ENCODE data around the gene PHC1.
"Not testable (repeated sequence)": the region's sequence is repeated elsewhere in the genome, so short reads cannot be mapped to it uniquely, and the experiment has no call there.

PHC1 gene

DNA sequence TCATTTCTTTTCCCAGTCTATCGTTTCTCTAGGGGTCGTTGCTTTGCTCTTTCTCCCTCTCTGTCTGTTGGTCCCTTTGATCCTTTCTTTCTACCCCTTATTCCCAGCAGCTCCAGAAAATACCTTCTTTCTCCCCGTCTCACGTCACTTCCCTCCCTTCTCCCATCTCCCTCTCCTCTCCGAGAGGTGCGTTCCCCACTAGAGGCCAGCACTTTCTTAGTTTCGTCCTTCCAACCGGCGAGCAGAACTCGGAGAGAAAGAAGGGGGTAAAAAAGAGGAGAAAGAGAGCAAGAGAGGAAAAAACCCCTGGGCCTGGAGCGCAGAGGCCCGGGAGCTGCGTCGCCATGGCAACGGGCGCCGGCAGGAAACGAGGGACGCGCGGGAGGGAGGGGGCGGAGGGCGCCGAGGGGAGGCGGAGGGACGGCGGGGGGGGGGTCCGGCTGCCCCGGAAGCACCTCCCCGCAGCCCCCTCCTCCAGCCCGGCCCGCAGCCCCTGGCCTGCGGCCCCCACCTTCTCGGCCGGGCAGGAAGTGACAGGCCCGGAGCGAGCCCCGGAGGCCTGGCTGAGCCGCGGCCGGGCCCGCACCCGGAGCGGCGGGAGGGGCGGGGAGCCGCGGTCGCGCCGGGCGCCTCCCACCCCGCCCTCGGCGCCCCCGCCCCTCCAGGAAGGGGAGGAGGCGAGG, at the start of gene PHC1:
TSS of gene PHC1 (plus strand) at position 477 of the 683 bp plus-strand sequence. CDS start 3,169 bp downstream, outside the sequence.
- DNase-seq, result peak; percentile 53

DNA sequence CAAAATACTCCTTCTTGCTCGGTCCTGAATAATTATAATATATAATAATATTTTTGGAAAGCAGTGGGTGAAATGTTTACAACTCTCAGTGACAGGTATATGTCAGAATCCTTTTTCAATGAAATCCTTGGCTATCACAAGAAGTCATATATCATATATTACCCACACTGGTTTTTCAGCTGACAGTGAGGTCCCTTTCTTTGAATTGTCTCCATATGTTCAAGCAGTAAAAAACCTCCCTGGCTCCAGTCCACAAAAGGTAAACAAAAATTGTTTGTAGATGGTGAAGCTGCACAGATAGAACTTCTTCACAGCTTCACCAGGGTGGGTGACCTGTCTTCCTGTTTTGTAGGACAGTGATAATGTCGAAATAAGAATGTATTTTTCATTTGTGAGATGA, 47.9 kb upstream of the PHC1 start:
- no peak for DNase-seq

DNA sequence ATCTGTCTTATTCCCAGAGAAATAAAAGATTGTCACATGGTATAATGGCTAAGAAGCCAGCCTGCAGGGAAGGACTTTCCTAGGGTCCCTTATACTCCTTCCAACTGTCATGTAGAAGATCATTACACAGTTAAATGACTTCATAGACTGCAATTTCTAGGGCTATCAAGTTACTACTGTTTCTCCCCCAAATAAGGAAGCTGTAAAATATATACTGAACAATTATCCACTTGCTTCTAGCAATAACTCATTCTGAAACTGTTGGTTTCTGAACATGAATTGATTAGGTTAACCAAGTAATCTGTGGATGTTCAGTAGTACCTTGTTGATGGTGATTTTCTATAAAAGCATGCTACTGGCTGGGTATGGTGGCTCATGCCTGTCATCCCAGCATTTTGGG, 47.3 kb upstream of the PHC1 start:
- no peak for DNase-seq

DNA sequence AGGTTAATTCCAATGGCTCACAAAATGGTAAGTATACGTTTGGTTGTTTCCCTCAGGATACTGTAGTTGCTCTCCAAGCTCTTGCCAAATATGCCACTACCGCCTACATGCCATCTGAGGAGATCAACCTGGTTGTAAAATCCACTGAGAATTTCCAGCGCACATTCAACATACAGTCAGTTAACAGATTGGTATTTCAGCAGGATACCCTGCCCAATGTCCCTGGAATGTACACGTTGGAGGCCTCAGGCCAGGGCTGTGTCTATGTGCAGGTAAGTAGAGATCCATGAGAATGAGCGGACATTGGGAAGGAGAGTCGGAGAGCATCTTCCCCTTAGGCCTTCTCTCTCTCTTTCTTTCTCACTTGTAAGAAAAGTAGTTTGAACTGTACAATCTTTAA, 46.5 kb upstream of the PHC1 start:
- DNase-seq, result no peak

DNA sequence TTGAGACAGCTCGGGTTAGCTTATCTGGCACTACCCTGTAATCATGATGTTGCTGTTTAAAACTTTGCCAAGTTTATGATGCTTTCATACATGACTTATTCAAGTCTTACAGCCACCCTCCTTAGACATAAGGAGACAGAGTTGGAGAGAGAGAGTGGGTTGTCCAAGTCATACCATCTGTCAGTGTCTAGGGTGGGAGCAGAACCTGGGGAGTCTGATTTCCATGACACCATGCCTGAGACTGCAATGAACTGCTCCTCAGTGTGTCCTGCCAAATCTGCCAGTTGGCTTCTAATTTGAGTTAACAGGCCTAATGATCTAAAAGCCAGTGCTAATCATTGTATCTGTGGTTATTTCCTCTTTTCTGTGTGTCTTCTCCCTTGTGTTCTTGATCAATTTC, 43.7 kb upstream of the PHC1 start:
- DNase-seq, result no peak

DNA sequence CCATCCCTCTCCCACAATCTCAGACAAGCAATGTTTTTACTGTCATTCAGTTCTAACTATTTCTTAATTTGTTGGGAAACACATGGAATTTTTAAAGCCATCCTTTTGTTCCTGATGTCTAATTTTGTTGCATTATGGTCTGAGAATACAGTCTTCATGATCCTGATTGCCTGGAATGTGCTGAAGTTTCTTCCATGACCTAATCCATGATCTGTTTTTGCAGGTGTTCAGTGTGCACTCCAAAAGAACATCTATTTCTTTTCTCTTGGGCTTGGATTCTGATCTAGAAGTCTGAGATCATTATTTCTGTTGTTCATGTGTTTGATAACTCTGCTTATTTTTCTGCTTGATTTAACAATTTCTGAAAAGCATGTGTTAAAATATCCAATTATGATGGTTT, 43.2 kb upstream of the PHC1 start:
- no peak for DNase-seq

DNA sequence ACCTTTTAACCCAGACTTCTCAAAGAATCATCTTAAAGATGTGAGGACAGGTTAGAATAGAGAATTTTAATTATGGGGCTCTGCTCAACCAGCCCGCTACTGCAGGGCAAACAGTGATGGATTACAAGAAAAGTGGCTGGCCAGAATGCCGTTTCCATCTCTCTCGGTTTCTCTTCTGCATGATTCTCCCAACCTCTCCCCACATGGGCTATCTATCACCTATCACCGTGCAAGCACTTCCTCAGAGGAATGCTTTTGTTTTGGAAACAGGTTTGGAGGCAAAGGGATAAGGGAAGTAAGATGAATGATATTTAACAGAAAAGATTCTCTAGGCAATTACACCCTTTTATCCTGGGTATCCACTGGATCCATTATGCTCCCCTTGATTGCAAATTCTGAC, 37.4 kb upstream of the PHC1 start:
- no peak for DNase-seq

DNA sequence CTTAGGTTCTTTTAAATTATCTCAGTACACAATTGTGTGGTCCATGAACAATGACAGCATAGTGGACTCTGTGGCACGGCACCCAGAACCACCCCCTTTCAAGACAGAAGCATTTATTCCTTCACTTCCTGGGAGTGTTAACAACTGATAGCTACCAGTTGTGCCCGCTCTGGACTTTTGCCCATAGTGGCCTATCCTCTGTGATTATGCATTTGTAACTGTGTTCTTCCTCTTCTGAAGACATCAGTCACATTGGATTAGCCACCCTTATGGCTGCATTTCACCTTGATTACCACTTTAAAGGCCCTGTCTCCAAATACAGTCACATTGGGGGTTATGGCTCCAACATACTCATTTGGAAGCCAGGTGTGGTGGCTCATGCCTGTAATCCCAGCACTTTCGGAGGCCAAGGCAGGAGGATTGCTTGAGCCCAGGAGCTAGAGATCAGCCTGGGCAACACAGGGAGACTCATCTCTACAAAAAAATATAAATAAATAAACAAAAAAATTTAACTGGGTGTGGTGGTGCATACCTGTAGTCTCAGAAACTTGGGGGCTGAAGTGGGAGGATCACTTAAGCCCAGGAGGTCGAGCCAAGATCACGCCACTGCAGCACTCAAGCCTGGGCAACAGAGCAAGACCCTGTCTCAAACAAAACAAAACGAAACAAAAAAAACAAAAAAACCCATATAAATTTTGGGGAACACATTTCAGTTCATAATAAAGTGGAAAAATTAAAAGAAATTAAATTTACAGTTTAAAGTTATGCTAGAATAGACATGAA, 27.6 kb upstream of the PHC1 start:
- no peak for DNase-seq

DNA sequence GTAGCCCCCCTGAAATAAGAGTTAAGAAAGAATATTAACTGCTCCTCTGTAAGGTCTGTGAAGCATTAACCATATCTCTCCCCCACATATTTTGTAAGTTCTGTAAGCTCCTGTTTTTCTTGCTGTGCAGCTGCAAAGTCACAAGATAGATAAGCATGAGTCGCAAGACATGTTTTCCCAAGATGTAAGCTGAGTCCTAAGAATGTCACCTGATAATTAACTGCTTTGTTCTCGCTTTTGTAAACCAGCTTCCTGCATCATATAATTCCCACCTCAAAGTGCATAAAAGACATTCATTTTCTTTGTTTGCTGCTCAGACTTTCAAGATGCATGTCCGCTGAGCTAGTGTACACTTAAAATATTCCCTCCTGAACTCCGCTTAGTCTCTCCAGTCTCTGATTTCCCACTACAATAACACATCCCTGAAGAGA, 27.0 kb upstream of the PHC1 start:
- DNase-seq, result no peak

DNA sequence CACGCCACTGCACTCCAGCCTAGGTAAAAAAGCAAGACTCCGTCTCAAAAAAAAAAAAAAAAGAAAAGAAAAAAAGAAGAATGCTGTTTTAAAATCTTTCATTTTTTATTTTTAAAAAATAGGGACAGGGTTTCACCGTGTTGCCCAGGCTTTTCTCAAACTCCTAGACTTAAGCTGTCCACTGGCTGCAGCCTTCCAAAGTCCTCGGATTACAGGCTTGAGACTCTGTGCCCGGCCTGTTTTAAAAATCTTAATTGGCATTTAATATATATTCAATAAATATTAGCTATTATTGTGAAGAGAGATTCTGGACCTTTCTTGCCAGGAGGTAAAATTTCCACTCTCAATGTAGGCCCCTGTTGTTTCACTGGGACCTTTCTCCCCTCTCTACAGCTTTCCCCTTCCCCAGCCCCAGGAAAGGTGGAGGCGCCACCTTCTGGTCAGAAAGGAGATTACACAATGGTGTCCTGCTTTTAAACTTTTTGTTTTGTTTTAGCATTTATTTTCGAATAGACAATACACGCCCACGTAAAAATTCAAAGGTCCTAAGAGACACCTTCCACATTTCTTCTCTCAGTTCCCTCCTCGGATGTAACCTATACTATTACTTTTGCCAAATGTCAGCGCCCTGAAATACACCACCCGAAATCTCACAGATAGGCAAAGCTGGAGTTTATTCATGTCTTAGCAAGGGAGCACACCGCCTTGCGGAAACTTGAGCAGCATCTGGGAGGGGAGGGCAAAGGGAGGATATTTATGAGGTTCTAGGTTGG, 23.8 kb upstream of the PHC1 start:
- DNase-seq, result peak; percentile 8

DNA sequence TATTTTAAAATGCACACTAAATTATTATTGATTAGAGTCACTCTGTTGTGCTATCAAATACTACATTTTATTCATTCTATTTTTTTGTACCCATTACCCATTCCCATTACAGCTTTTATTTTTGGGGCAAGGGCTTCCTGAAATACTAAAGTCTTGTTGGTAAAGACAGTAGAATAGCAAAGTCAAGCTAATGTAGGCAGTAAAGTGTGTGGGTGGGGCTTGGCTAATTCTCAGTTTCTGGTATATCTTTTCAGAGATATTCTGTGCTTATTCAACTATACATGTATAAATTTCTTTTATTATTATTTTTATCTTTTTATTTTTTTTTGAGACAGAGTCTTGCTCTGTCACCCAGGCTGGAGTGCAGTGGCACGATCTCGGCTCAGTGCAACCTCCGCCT, 22.3 kb upstream of the PHC1 start:
- no peak for DNase-seq

DNA sequence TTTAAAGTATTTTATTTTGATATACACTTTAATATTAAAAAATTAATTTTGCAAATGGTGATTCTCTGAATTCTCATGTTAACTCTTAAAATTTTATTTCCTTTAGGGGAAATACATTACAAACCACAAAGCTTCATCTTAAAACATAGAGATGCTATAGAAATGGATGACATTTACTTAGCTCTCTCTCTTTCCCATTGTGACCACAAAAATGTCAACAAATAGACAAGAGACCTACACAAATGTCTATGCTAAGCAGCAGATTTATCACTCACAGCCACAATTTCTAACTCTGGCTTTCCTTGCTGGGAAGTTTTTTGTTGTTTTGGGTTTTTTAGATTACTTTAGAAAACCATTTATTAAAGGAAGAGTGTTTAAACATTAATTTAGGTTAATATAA, 19.9 kb upstream of the PHC1 start:
- DNase-seq, result no peak

DNA sequence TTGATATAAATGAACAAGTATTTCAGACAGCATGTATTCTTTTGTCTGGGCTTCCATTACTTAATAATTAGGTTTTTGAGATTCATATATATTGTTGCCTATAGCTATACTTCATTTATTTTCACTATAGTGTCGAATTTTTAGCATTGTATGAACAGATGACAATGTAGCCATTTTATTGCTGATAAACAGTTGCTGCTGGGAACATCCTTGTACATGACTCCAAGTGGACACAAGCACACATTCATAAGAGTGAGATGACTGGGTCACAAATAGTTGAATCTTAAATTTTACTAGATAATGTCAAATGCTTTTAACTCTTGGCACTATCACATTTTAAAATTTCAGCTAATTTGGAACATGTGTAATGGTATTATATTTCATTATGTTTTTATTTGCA, 19.3 kb upstream of the PHC1 start:
- no peak for DNase-seq

DNA sequence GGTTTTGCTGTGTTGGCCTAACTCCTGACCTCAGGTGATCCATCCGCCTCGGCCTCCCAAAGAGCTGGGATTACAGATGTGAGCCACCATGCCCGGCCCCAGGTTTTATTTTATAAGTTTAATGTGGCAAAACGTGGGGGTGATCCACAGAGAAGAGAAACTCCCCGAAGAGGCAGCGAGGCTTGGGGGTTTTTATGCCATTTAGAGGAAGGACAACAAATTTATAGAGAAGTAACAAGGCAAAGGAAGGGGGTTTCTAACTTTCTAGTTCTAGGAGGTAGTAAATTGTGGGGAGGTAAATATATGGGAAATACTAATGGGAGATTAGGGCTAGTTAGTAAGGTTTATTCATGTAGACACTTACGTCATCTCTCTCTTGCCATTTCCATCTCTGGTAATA, 17.2 kb upstream of the PHC1 start:
- DNase-seq, result no peak

DNA sequence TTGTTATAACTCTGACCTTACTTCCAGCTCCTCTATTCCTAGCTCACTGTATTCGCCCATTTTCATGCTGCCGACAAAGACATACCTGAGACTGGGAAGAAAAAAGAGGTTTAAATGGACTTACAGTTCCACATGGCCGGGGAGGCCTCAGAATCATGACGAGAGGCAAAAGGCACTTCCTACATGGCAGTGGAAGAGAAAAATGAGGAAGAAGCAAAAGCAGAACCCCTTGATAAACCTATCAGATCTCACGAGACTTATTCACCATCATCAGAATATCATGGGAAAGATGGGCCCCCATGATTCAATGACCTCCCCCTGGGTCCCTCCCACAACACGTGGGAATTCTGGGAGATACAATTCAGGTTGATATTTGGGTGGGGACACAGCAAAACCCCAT, 14.5 kb upstream of the PHC1 start:
- DNase-seq, result no peak

DNA sequence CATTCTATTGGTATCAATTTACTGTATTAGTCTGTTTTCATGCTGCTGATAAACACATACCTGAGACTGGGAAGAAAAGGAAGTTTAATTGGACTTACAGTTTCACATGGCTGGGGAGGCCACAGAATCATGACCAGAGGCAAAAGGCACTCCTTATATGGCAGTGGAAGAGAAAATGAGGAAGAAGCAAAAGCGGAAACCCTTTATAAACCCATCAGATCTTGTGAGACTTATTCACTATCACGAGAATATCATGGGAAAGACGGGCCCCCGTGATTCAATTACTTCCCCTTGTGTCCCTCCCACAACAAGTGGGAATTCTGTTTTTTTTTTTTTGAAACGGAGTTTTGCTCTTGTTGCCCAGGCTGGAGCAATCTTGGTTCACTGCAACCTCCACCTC, 11.6 kb upstream of the PHC1 start:
- DNase-seq, result not testable (repeated sequence)

DNA sequence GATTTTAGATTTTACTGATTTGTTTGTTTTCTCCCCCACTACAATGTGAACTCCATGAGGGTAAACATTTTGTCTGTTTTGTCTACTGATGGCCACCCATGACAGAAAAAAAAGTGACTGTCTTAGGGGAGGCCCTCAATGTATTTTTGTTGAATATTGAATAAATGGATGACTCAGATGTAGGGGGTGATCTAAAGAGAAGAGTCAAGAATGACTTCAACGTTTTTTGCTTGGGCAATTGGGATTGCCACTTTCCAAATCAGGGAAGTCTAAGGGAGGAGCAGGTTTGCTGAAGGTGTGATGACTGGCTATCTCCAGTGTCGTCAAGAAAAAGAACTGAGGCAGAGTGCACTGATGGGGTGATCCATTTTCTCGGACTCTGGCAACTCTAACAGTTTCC, 10.7 kb upstream of the PHC1 start:
- no peak for DNase-seq

DNA sequence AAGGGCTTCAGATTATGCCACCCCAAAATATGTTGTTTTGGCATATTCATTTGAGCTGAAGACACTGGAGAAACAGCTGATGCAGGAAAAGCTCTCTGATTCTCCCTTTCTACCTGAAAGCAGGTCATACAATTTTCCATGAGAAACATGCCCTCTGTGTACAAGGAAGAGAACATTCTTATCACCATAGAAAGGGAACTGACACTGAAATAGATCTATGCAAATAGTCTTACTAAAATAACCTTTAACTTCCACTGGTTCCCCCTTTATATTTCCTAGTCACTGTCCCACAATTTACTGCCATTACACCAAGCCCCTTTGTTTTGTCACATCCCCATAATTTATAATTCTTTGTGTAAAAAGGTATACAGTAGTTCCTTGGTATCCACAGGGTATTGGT, 9.6 kb upstream of the PHC1 start:
- DNase-seq, result no peak

DNA sequence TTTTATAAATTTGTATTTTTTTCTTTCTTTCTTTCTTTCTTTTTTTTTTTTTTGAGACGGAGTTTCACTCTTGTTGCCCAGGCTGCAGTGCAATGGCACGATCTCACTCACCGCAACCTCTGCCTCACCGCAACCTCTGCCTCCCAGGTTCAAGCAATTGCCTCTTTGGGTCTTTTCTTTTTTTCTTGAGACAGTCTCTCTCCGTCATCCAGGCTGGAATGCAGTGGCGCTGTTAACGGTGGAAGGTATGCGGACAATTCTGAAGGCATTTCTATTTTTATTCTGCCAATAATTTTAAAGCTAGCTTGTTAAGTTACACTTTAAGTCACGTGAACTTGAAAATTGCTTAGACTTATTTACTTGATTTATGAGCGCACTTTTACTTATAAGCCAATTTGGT, 8.8 kb upstream of the PHC1 start:
- no peak for DNase-seq

DNA sequence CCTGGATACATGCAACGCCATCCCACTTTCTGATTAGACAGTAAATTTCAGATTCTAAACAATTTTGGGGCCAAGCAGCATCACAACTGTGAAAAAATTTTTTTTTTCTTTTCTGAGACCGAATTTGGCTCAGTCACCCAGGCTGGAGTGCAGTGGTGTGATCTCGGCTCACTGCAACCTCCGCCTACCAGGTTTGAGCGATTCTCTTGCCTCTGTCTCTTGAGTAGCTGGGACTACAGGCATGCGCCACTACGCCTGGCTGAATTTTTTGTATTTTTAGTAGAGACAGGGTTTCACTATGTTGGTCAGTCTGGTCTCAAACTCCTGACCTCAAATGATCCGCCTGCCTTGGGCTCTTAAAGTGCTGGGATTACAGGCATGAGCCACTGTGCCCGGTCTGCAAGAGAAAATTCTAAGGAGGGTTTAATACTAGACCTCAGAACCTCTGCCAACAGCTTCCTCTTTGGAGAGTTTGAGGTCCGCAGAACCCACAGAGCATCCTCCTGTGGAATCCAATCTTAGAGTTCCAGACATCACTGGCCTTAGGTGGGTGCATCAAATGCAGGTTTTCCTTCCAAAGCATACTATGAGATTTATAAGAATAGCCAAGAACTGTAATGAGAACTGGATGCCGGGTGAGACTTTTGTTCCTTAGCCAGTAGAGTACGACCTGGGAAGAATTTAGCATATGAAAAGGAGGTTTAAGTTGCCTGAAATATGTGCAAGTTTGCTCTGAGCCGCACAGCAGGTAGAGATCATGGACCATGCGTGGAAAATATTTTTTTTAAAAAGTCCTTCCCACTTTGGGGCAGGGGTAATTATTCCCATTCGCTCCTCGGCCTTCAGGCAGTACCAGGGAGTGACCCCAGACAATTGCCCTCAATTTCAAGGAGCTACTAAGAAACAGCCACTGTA, 7.8 kb upstream of the PHC1 start:
- no peak for DNase-seq

DNA sequence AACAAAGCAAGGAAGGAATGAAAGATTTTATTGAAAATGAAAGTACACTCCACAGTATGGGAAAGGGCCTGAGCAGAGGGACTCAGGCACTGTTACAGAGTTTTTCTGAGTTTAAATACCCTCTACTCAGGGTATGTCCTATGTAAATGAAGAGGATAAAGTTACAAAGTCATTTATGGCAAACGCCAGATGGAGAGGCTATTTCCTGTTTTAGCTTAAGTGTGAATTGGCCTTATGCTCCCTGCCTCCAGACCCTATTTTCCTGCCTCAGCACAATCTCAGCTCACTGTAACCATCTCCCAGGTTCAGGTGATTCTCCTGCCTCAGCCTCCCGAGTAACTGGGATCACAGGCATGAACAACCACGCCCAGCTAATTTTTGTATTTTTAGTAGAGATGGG, 6.8 kb upstream of the PHC1 start:
- no peak for DNase-seq

DNA sequence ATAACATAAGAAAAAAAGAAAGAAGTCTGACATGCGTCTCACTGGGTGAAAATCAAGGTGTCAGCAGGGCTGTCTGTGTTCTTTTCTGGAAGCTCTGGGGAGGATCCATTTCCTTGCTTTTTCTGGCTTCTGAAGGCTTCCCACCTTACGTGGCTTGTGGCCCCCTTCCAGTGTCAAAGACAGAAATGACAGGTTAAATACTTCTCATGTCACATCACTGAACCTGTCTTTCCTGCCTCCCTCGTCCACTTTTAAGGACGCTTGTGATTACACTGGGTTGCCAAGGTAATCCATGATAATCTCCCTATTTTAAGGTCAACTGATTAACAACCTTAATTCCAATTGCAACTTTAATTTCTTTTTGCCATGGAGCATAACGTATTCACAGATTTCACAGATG, 4.6 kb upstream of the PHC1 start:
- no peak for DNase-seq

All from NCI-H1048 (cell line).